HG02571 (cell line): ENCODE results near the gene ZNF594.
A peak's percentile ranks its signal among the peaks of the same experiment; 100 is the strongest.
"Not testable (repeated sequence)": the region's sequence is repeated elsewhere in the genome, so short reads cannot be mapped to it uniquely, and the experiment has no call there.

ENCODE experiments used
- ATAC-seq: cut with Tn5 transposase; IDR thresholded peaks from one replicate; pipeline ENCODE4 v1.9.1; 2021; ENCODE audit warnings: mild to moderate bottlenecking, moderate library complexity; ENCODE audit not compliant: unreplicated experiment

The ZNF594 gene

GRCh38 chr17:5191541-5192417 lies at the start of gene ZNF594:
TSS of gene ZNF594 (minus strand) at chr17:5191868. CDS start at chr17:5184256, 7,612 bp downstream.
- peak; percentile 93 for ATAC-seq

GRCh38 chr17:5239769-5240168 lies 48.1 kb upstream of the ZNF594 start:
- not testable (repeated sequence) for ATAC-seq

- no peak for ATAC-seq
Measured at GRCh38 chr17:5238333-5238732, 46.7 kb upstream of the ZNF594 start.

GRCh38 chr17:5237541-5238016 lies 45.9 kb upstream of the ZNF594 start:
- ATAC-seq: no peak

- ATAC-seq: no peak
Measured at GRCh38 chr17:5236938-5237540, 45.4 kb upstream of the ZNF594 start.

GRCh38 chr17:5234645-5235576 lies 43.2 kb upstream of the ZNF594 start, which contains the start of gene SCIMP:
TSS of gene SCIMP (minus strand) at chr17:5234860. CDS start at chr17:5234755, 105 bp downstream.
- no peak for ATAC-seq

- not testable (repeated sequence) for ATAC-seq
Measured at GRCh38 chr17:5233492-5233891, 41.8 kb upstream of the ZNF594 start.

GRCh38 chr17:5226940-5227878 lies 35.5 kb upstream of the ZNF594 start:
- ATAC-seq: no peak

- peak; percentile 38 for ATAC-seq
Measured at GRCh38 chr17:5225668-5226457, 34.2 kb upstream of the ZNF594 start.

- not testable (repeated sequence) for ATAC-seq
Measured at GRCh38 chr17:5221912-5222311, 30.2 kb upstream of the ZNF594 start.

- ATAC-seq: no peak
Measured at GRCh38 chr17:5220074-5220473, 28.4 kb upstream of the ZNF594 start.

GRCh38 chr17:5219536-5219935 lies 27.9 kb upstream of the ZNF594 start:
- no peak for ATAC-seq

- ATAC-seq: not testable (repeated sequence)
Measured at GRCh38 chr17:5217562-5217961, 25.9 kb upstream of the ZNF594 start.

GRCh38 chr17:5211458-5211857 lies 19.8 kb upstream of the ZNF594 start:
- ATAC-seq: no peak

GRCh38 chr17:5210614-5211252 lies 19.1 kb upstream of the ZNF594 start:
- ATAC-seq: no peak

GRCh38 chr17:5210091-5210490 lies 18.4 kb upstream of the ZNF594 start:
- ATAC-seq: no peak

- ATAC-seq: no peak
Measured at GRCh38 chr17:5209396-5209795, 17.7 kb upstream of the ZNF594 start.

- ATAC-seq: no peak
Measured at GRCh38 chr17:5203908-5204294, 12.2 kb upstream of the ZNF594 start.
